Stimulated activated naive CD8-positive, alpha-beta T cell treated with anti-CD3 and anti-CD28 coated beads, Interleukin-15, Interleukin-2, amounts not matched to agents 100 ng/mL and 50 ng/mL, for 24 hours (primary cell): ENCODE measurements around the gene GTF2A1L.
"Not testable (repeated sequence)": the region's sequence is repeated elsewhere in the genome, so short reads cannot be mapped to it uniquely, and the experiment has no call there.

Source experiments
- H3K27ac Mint-ChIP-seq: one replicate; pipeline ENCODE4 v1.8.0; 2021; ENCODE audit warnings: mild to moderate bottlenecking, mixed read lengths
- H3K27me3 Mint-ChIP-seq: one replicate; pipeline ENCODE4 v1.8.0; 2021; ENCODE audit warnings: mixed read lengths
- H3K36me3 Mint-ChIP-seq: one replicate; pipeline ENCODE4 v1.8.0; 2021; ENCODE audit warnings: low read depth, mixed read lengths
- H3K4me1 Mint-ChIP-seq: one replicate; pipeline ENCODE4 v1.8.0; 2021; ENCODE audit warnings: low read depth, mixed read lengths
- H3K4me3 Mint-ChIP-seq: one replicate; pipeline ENCODE4 v1.8.0; 2021; ENCODE audit warnings: mild to moderate bottlenecking, mixed read lengths
- H3K9me3 Mint-ChIP-seq: one replicate; pipeline ENCODE4 v1.8.0; 2021; ENCODE audit warnings: mixed read lengths

The GTF2A1L gene

GRCh38 chr2:48703621-48704020 is 86.0 kb downstream of the GTF2A1L start:
- not testable (repeated sequence) for H3K4me3 Mint-ChIP-seq, H3K27me3 Mint-ChIP-seq

DNA sequence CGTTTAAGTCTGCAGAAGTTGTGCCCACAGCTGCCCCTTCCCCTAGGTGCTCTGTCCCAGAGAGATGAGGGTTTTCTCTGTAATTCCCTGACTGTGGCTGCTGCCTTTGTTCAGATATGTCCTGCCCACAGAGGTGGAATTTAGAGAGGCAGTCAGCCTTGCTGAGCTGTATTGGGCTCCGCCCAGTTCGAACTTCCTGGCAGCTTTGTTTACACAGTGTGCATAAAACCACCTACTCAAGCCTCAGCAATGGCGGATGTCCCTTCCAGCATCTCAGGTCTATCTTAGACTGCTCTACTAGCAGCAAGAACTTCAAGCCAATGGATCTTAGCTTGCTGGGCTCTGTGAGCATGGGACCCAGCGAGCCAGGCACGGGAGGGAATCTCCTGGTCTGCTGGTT is 89.8 kb downstream of the GTF2A1L start:
- Mint-ChIP-seq H3K4me3 (no peak overlapping the region), H3K27ac (no peak overlapping the region), H3K4me1 (no peaks in the 10 kb centered on the region), H3K36me3 (no peaks in the 10 kb centered on the region), H3K27me3 (peaks cover 8% of the 10 kb centered on the region), H3K9me3 (no peaks in the 10 kb centered on the region)

More at GRCh38 chr2:48703621-48704020, 86.0 kb downstream of the GTF2A1L start:
- H3K27ac Mint-ChIP-seq, H3K9me3 Mint-ChIP-seq, H3K36me3 Mint-ChIP-seq, H3K4me1 Mint-ChIP-seq: not testable (repeated sequence)

DNA sequence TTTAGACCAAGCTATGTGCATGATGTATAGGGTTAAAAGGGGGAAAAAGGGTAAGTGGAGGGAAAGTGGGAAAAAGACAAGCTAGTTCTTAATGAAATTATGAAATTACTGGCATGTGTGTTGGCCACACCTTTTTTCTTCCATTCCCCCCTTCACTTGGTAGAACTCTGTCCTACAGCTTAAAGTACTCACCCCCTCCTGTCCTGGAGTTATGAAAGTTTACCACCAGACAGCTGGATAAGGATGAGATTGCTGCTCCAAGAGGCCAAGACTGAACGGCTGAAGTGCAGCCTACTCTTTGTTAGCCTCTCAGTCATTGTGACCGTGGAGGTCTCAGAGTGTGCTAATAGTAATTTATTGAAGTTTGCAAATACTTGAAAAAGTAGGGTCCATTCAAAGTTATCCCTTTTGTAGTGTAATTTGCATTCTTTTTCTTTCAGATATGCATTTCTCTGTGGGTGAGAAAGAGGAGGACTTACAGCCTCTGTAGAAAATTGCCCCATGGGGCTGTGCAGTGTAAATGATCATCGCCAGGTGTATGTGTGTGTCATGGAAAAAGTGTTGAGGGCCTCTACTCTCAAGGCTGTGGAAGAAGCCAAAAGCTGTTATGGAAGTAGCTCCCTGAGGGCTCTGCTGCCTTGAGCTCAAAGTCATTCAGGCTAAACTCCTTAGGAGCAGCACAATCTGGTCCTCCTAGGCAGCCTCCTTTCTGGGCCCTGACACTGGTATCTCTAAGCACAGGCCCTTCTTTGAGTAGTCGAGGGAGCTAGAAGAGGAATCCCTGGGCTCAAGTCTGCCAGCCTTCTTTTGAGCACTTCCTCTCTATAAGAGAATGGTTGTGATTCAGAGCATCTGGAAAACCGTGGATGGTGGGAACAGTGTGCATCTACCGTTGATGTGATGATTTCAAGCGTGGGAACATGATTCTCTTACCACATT is 91.7 kb downstream of the GTF2A1L start:
- peaks cover 8% of the 10 kb centered on the region for H3K27me3 Mint-ChIP-seq
- no peak overlapping the region for H3K27ac Mint-ChIP-seq
- no peaks in the 10 kb centered on the region for H3K4me1 Mint-ChIP-seq
- H3K9me3 Mint-ChIP-seq = no peaks in the 10 kb centered on the region
- H3K4me3 Mint-ChIP-seq = no peak overlapping the region
- H3K36me3 Mint-ChIP-seq = no peaks in the 10 kb centered on the region

DNA sequence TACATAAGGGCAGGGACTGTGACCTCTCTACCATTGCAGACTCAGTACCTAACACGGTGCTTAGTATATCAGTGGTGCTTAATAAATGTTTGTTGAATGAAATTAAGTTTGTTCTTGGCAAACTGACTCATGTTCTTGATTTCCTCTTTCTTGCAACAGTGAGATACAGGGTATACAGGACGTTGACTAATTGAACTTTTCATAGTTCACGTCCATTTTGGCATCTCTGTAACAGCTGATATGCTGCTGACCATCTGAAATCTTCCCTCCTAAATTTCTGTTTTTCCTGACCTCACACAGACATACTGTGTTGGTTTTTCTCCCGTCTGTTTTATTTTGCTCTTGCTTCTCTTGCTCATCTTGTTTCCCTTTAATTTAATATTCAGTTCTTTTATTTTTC is 93.7 kb downstream of the GTF2A1L start:
- Mint-ChIP-seq H3K27ac (no peak overlapping the region), H3K9me3 (no peaks in the 10 kb centered on the region), H3K4me1 (no peaks in the 10 kb centered on the region), H3K4me3 (no peak overlapping the region), H3K27me3 (peaks cover 4% of the 10 kb centered on the region), H3K36me3 (no peaks in the 10 kb centered on the region)

DNA sequence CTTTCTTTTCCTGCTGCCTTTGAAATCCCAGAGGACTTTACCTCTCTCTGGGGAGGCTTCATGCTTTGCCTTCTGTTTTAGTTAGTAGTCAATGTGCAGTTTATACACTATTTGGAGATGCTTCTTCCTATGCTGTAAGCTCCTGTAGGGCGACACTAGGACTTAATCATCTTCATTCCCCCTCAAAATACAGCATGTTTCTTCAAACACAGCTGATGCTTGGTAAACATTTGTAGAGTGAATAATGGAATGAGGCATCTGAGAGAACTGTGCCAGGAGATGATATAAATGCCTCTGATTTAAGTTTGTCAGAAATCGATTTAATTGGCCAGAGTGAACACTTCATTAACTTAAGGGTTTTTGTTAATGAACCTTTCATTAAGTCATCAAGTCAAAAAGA is 94.5 kb downstream of the GTF2A1L start:
- H3K4me1 Mint-ChIP-seq = no peaks in the 10 kb centered on the region
- H3K9me3 Mint-ChIP-seq = no peaks in the 10 kb centered on the region
- H3K27ac Mint-ChIP-seq = no peak overlapping the region
- H3K27me3 Mint-ChIP-seq = peaks cover 4% of the 10 kb centered on the region
- no peaks in the 10 kb centered on the region for H3K36me3 Mint-ChIP-seq
- H3K4me3 Mint-ChIP-seq = no peak overlapping the region

- Mint-ChIP-seq H3K4me3 (no peak overlapping the region), H3K27me3 (peaks cover 4% of the 10 kb centered on the region), H3K4me1 (no peaks in the 10 kb centered on the region), H3K36me3 (no peaks in the 10 kb centered on the region), H3K27ac (no peak overlapping the region), H3K9me3 (no peaks in the 10 kb centered on the region)
These were observed 96.0 kb downstream of the GTF2A1L start for GRCh38 chr2:48713647-48714046.

GRCh38 chr2:48714245-48714644 is 96.6 kb downstream of the GTF2A1L start:
- Mint-ChIP-seq H3K4me3 (no peak overlapping the region), H3K9me3 (no peaks in the 10 kb centered on the region), H3K27ac (no peak overlapping the region), H3K4me1 (no peaks in the 10 kb centered on the region), H3K36me3 (no peaks in the 10 kb centered on the region), H3K27me3 (peaks cover 4% of the 10 kb centered on the region)

DNA sequence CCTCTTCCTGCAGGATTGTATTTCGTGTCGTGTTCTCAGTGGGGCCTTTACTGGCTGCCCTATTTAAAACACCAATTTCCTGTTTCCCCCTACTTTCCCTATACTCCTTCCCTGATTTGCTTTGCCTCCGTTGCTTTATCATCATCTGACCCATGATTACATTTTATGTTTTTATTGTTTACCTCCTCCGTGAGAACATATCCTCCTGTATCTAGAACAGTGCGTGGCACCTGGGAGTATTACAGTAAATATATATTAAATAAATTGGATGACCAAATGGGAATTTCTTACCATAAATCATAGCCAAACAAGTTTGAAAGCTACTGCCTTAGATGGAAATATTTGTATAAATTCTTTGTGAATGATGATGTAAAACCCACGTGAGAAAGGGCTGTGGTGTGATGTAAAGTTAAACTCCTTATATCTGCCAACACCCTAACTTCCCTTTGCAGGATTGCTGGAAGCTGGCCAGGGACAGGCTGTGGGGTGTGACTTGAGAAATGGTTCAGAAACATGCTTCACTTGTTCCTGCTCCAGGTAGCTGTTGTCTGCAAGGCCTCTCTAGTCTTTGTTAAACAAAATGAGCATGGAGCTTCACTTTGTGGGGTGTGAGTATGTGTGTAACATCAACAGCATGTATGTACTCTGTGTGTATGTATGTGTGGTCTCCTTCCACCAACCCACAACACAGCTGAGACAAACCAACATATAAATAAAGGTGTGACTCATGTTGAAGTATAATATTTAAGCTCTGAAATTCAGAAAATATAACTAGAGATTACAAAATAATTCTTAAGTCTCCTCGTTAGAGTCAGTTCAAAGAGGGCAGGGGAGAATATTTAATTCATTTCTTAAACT is 97.6 kb downstream of the GTF2A1L start:
- peaks cover 4% of the 10 kb centered on the region for H3K27me3 Mint-ChIP-seq
- H3K4me1 Mint-ChIP-seq = no peaks in the 10 kb centered on the region
- no peak overlapping the region for H3K4me3 Mint-ChIP-seq
- no peak overlapping the region for H3K27ac Mint-ChIP-seq
- H3K9me3 Mint-ChIP-seq = no peaks in the 10 kb centered on the region
- no peaks in the 10 kb centered on the region for H3K36me3 Mint-ChIP-seq

DNA sequence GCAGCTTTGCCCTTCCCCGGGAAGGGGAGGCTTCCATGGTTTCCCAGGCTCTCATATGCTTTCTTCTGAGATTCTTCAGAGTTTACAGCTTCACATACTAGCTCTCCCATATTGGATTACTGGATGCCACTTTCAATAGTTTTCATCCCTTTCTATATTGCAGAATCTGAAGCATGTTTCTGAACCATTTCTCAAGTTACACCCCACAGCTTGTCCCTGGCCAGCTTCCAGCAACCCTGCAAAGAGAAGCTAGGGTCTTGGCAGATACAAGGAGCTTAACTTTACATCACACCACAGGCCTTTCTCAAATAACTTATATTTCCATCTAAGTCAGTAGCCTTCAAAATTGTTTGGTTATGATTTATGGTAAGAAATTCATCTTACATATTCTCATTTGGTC is 98.3 kb downstream of the GTF2A1L start:
- H3K4me3 Mint-ChIP-seq = no peak overlapping the region
- no peaks in the 10 kb centered on the region for H3K9me3 Mint-ChIP-seq
- no peaks in the 10 kb centered on the region for H3K4me1 Mint-ChIP-seq
- H3K36me3 Mint-ChIP-seq = no peaks in the 10 kb centered on the region
- peaks cover 4% of the 10 kb centered on the region for H3K27me3 Mint-ChIP-seq
- no peak overlapping the region for H3K27ac Mint-ChIP-seq

DNA sequence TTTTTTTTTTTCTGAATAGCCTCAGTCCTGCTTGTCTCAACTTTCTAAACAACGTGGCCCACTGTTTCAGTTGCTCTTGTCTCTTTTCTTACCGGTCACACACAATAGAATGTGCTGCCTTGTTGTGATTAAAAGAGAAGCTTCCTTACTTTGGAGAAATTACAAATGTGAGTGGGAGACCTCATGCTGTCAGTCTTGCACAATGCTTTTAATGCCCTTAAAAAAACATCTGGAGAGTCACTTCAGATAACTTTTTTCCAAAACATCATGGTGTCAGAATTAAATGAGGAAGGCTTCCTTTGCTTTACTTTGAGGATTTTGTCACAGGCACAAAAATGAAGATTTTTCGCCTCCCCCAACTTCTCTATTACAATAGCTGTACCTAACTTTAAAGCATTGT is 100.2 kb downstream of the GTF2A1L start:
- Mint-ChIP-seq H3K27ac (no peak overlapping the region), H3K4me3 (no peak overlapping the region), H3K36me3 (no peaks in the 10 kb centered on the region), H3K9me3 (no peaks in the 10 kb centered on the region), H3K27me3 (no peaks in the 10 kb centered on the region), H3K4me1 (no peaks in the 10 kb centered on the region)

GRCh38 chr2:48719480-48720177 is 102.0 kb downstream of the GTF2A1L start:
- no peaks in the 10 kb centered on the region for H3K4me1 Mint-ChIP-seq
- H3K27me3 Mint-ChIP-seq = no peaks in the 10 kb centered on the region
- H3K9me3 Mint-ChIP-seq = no peaks in the 10 kb centered on the region
- no peak overlapping the region for H3K27ac Mint-ChIP-seq
- no peak overlapping the region for H3K4me3 Mint-ChIP-seq
- H3K36me3 Mint-ChIP-seq = no peaks in the 10 kb centered on the region

- no peaks in the 10 kb centered on the region for H3K4me1 Mint-ChIP-seq
- peaks cover 3% of the 10 kb centered on the region for H3K27me3 Mint-ChIP-seq
- H3K4me3 Mint-ChIP-seq = no peak overlapping the region
- H3K36me3 Mint-ChIP-seq = no peaks in the 10 kb centered on the region
- no peaks in the 10 kb centered on the region for H3K9me3 Mint-ChIP-seq
- H3K27ac Mint-ChIP-seq = no peak overlapping the region
These were observed 103.5 kb downstream of the GTF2A1L start for GRCh38 chr2:48721158-48721557.

DNA sequence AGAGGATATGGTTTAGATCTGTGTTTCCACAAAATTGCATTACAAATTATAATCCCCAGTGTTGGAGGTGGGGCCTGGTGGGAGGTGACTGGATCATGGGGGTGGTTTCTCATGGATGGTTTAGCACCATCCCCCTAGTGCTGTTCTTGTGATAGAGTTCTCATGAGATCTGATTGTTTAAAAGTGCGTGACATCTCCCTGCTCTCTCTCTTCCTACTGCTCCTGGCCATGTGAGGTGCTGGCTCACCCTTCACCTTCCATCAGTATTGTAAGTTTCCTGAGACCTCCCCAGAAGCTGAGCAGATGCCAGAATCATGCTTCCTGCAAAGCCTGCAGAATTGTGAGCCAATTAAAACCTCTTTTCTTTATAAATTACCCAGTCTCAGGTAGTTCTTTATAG is 104.7 kb downstream of the GTF2A1L start:
- peaks cover 3% of the 10 kb centered on the region for H3K27me3 Mint-ChIP-seq
- H3K4me3 Mint-ChIP-seq = no peak overlapping the region
- no peaks in the 10 kb centered on the region for H3K36me3 Mint-ChIP-seq
- no peak overlapping the region for H3K27ac Mint-ChIP-seq
- no peaks in the 10 kb centered on the region for H3K9me3 Mint-ChIP-seq
- no peaks in the 10 kb centered on the region for H3K4me1 Mint-ChIP-seq

- H3K4me3 Mint-ChIP-seq = no peak overlapping the region
- H3K4me1 Mint-ChIP-seq = no peaks in the 10 kb centered on the region
- H3K9me3 Mint-ChIP-seq = no peaks in the 10 kb centered on the region
- H3K36me3 Mint-ChIP-seq = no peaks in the 10 kb centered on the region
- H3K27me3 Mint-ChIP-seq = peaks cover 3% of the 10 kb centered on the region
- H3K27ac Mint-ChIP-seq = no peak overlapping the region
These were observed 105.5 kb downstream of the GTF2A1L start for GRCh38 chr2:48723129-48723528.

GRCh38 chr2:48724278-48724677 is 106.6 kb downstream of the GTF2A1L start:
- Mint-ChIP-seq H3K27me3 (peaks cover 3% of the 10 kb centered on the region), H3K27ac (no peak overlapping the region), H3K4me1 (no peaks in the 10 kb centered on the region), H3K4me3 (no peak overlapping the region), H3K9me3 (no peaks in the 10 kb centered on the region), H3K36me3 (no peaks in the 10 kb centered on the region)
